GM12864 (cell line): ENCODE data around the gene NELFCD.

Experiments
- DNase-seq: peaks from one replicate; pipeline ENCODE4 v3.0.0-alpha.2; 2011; ENCODE audit warnings: low read depth
- H3K4me3 ChIP-seq: 2 replicates; pipeline ENCODE4 v1.5.1; 2011; ENCODE audit warnings: mild to moderate bottlenecking, low read depth, low read length, control low read depth
- CTCF ChIP-seq: IDR thresholded peaks from 2 replicates; pipeline ENCODE4 v1.5.1; 2011; ENCODE audit warnings: low read depth, mild to moderate bottlenecking, moderate library complexity, low read length, control low read depth, inconsistent platforms; ENCODE audit errors: missing control alignments

NELFCD gene

GRCh38 chr20:58980711-58981627 lies at the start of gene NELFCD:
NELFCD (plus strand) TSS chr20:58981256; CDS start chr20:58981310, 54 bp downstream.
- peak within 1 kb of the TSS; percentile 93 for H3K4me3 ChIP-seq
- TF ChIP-seq CTCF: no peak
- no peak for DNase-seq

- no peak for TF ChIP-seq CTCF
- no peak for DNase-seq
- H3K4me3 ChIP-seq: no peak overlapping the region
Observed at GRCh38 chr20:58932170-58932569, 48.9 kb upstream of the NELFCD start.

- no peak for TF ChIP-seq CTCF
- no peak overlapping the region for H3K4me3 ChIP-seq
- DNase-seq: no peak
Observed at GRCh38 chr20:58938078-58938477, 43.0 kb upstream of the NELFCD start.

- H3K4me3 ChIP-seq: no peak overlapping the region
- no peak for DNase-seq
- TF ChIP-seq CTCF: no peak
Observed at GRCh38 chr20:58938541-58938940, 42.5 kb upstream of the NELFCD start.

GRCh38 chr20:58941471-58941870 lies 39.6 kb upstream of the NELFCD start:
- no peak for DNase-seq
- no peak for TF ChIP-seq CTCF
- H3K4me3 ChIP-seq: no peak overlapping the region

- no peak for DNase-seq
- H3K4me3 ChIP-seq: no peak overlapping the region
- no peak for TF ChIP-seq CTCF
Observed at GRCh38 chr20:58942549-58942948, 38.5 kb upstream of the NELFCD start.

- TF ChIP-seq CTCF: no peak
- no peak overlapping the region for H3K4me3 ChIP-seq
- DNase-seq: no peak
Observed at GRCh38 chr20:58944610-58945009, 36.4 kb upstream of the NELFCD start.
